ENCODE data around the gene ZNF883.
"Not testable (repeated sequence)": the region's sequence is repeated elsewhere in the genome, so short reads cannot be mapped to it uniquely, and the experiment has no call there.

The ZNF883 gene

DNA sequence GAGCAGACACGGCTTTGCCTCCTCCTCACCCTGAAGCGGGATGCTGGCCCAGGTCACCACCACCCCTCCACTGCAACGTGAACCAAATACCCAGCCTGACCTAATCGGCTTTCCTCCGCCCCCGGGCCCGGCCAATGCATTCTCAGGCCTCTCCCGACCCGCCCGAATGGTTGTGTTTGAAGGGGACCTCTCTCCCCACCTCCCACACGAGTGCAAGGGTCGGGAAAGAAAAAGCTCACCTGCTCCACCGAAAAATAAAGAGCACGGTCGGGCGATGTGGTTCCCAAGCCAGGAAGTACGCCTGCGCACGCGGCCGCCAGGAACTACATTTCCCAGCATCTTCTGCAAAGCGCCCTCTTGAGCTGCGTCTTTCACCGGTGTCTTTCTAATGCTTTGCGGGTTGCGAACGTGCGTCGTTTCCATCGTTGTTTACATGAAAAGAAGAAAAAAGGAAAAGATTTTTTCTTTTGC is at the start of gene ZNF883:
Gene ZNF883, minus strand, starts transcription at position 282 of the 471 bp plus-strand sequence.
- Histone ChIP-seq H3K27me3 (ENCODE audit: insufficient read depth, low read length) (no peaks in the 10 kb centered on the region), H3K4me1 (ENCODE audit: insufficient read depth, low read length) (no peaks in the 10 kb centered on the region), H3K9me3 (ENCODE audit: low read length) (peaks cover 9% of the 10 kb centered on the region)

DNA sequence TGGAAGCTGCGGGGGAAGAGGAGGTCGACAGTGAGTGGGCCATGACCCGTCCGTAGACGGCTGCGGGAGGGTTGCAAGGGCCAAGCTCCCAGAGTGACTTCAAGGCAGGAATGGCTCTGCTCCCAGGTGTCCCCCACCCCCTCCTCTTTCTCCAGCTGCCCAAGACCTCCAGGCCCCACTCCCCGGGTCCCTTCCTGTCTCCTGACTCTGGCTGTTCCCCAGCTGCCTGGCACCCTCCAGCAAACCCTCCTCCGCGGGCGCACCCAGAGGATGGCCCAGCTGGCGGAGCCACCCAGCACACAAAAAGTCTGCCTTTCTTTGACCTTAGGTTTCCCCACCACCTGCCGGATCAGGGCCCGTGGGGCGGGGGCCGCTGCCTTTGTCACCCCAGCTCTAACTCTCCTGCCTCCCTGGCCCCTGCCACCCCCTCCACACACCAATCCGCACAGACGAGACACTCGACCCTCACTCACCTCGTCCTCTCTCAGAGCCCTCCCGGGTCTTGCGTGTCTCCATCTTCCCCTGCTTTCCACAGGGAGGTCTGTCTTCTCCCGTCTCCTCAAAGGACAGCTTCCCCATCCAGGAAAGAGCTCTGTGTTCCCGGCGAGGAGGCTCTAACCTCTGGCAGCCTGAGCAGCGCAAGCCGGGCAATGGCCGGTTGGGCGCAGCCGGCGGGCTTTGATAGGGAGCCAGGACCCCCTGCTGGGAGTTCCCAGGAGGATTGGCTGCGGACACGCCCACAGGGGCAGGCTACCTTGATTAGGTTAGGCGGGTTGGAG is 49.3 kb upstream of the ZNF883 start:
- H3K36me3 ChIP-seq (ENCODE audit: insufficient read depth, low read length); H3K4me1 ChIP-seq (ENCODE audit: insufficient read depth, low read length); H3K4me3 ChIP-seq (ENCODE audit: low read length); H2AFZ ChIP-seq (ENCODE audit: low read depth, low read length): not testable (repeated sequence)
- Histone ChIP-seq H3K9me3 (ENCODE audit: low read length) (peaks cover 27% of the 10 kb centered on the region), H3K27me3 (ENCODE audit: insufficient read depth, low read length) (peaks cover 20% of the 10 kb centered on the region)

More for the DNA sequence above, at the start of gene ZNF883:
- Histone ChIP-seq H3K36me3 (ENCODE audit: insufficient read depth, low read length) (no peaks in the 10 kb centered on the region), H2AFZ (ENCODE audit: low read depth, low read length) (peak within 1 kb of the TSS; percentile 93), H3K4me3 (ENCODE audit: low read length) (peak within 1 kb of the TSS; percentile 50)

DNA sequence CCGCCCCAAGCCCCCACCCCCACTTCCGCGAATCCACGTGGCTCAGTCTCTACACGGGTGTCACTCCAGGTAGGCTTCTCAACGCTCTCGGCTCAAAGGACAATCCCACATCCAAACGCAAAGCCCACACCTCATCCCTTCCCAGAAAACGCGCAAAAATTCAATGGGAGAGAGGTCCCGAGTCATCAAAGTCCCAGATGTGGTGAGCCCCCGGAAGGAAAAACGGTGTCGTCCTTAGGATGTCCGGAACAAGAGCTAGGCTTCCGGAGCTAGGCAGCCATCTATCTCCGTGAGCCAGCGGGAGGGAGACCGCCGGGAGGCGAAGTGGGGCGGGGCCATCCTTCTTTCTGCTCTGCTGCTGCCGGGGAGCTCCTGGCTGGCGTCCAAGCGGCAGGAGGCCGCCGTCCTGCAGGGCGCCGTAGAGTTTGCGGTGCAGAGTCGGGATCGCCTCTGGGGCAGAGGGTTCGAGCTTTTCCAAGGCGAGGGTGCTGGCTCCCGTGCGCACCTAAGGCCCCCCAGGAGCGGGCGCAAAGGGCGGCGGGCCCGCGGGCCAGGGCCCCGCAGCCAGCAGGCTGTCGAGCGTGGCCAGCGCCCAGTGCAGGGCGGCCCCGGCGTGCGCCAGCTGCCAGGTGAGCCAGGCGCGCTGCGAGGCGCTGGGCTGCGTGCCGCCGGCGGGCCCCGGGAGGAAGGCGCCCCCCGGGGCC is 47.7 kb upstream of the ZNF883 start:
- H3K36me3 ChIP-seq (ENCODE audit: insufficient read depth, low read length); H3K4me1 ChIP-seq (ENCODE audit: insufficient read depth, low read length); H3K4me3 ChIP-seq (ENCODE audit: low read length); H2AFZ ChIP-seq (ENCODE audit: low read depth, low read length): not testable (repeated sequence)
- Histone ChIP-seq H3K9me3 (ENCODE audit: low read length) (peaks cover 31% of the 10 kb centered on the region), H3K27me3 (ENCODE audit: insufficient read depth, low read length) (peaks cover 20% of the 10 kb centered on the region)

DNA sequence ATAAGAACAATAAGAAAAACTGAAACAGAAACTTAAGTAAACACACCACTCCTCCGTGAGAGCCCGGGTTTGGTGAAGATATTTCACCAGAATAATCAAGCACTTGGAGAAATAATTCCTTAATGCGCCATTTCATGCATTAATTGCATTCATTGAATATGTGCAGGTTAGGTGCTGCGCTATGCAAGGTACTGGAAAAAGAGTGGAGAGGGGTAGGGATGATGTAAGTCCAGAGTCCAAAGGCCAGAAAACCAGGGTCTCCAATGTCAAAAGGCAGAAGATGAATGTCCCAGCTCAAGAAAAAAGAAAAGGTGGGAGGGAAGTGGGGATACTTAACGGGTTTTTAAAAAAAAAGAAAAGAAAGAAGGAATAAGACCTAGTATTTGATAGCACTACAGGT is 45.2 kb upstream of the ZNF883 start:
- Histone ChIP-seq H3K9me3 (ENCODE audit: low read length) (peaks cover 45% of the 10 kb centered on the region), H3K27me3 (ENCODE audit: insufficient read depth, low read length) (peaks cover 12% of the 10 kb centered on the region), H3K36me3 (ENCODE audit: insufficient read depth, low read length) (no peaks in the 10 kb centered on the region), H3K4me3 (ENCODE audit: low read length) (peak overlapping the region; percentile 66), H2AFZ (ENCODE audit: low read depth, low read length) (peak overlapping the region; percentile 63), H3K4me1 (ENCODE audit: insufficient read depth, low read length) (peaks cover 6% of the 10 kb centered on the region)

DNA sequence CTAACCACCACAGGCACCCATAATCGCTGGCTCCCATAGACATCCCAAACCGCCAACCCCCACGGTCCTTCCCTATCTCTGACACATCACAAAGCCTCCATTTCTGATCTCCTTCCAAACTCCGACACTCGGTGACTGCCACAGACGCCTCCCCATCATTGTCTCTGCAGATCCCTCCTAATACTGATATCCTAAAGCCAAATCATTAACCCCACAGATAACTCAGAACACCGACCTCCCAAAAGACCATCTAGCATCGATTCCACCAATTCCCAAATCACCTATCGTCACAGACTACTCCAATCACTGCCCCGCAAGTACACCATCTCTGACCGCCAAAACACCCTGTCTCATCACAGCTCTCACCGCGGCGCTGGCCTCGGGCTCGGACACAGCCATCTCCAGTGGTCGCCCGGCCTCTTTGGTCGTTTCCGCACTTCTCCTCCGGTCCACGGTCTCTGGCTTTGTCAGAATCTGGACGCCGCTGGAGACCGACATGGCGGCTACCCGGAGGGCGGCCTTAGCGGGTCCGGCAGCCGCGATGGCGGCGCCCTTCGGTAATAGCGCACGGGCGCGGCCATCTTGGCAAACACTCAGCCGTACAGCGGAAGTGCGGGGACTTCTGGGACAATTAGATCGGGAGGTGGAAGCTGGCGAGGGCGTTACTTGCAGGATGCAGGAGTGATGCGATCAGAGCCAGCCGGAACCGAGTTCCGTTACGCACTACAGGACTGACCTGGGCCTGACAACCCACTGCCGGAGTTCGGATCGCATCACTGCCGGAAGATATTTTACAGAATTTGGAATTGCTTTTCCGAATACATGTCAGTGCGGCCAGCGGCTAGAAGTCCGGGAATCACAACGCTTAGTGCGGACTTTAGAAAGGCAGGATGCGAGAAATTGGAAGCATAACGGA is 44.5 kb upstream of the ZNF883 start, which contains the start of gene ZFP37:
Gene ZFP37, minus strand, starts transcription at position 534 of the 916 bp plus-strand sequence. Its CDS starts 36 bp downstream, at position 498.
- Histone ChIP-seq H2AFZ (ENCODE audit: low read depth, low read length) (peak within 1 kb of the TSS; percentile 63), H3K4me3 (ENCODE audit: low read length) (peak within 1 kb of the TSS; percentile 66), H3K27me3 (ENCODE audit: insufficient read depth, low read length) (peaks cover 6% of the 10 kb centered on the region), H3K36me3 (ENCODE audit: insufficient read depth, low read length) (peaks cover 4% of the 10 kb centered on the region), H3K9me3 (ENCODE audit: low read length) (peaks cover 48% of the 10 kb centered on the region), H3K4me1 (ENCODE audit: insufficient read depth, low read length) (peaks cover 6% of the 10 kb centered on the region)

DNA sequence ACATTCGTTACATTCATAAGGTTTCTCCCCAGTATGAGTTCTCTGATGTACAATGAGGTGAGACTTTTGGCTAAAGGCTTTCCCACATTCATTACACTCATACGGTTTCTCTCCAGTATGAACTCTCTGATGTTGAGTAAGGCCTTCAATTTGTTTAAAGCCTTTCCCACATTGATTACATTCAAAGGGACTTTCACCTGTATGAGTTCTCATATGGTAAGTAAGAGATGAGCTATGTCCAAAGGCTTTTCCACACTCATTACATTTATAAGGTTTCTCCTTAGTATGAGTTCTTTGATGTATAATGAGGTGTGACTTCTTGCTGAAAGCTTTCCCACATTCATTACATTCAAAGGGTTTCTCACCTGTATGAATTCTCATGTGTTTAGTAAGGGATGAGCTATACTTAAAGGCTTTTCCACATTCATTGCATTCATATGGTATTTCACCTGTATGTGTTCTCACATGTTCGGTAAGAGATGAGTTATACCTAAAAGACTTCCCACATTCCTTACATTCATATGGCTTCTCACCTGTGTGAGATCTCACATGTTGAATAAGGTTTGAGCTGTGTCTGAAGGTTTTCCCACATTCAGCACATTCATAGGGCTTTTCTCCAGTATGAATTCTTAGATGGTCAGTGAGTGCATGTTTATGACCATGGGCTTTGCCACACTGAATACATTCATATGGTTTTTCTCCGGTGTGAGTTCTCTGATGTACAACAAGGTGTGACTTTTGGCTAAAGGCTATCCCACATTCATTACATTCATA is 31.1 kb upstream of the ZNF883 start:
- Histone ChIP-seq H3K27me3 (ENCODE audit: insufficient read depth, low read length) (no peaks in the 10 kb centered on the region), H3K9me3 (ENCODE audit: low read length) (peaks cover 83% of the 10 kb centered on the region), H3K4me3 (ENCODE audit: low read length) (no peak overlapping the region), H3K36me3 (ENCODE audit: insufficient read depth, low read length) (peaks cover 66% of the 10 kb centered on the region), H2AFZ (ENCODE audit: low read depth, low read length) (no peak overlapping the region), H3K4me1 (ENCODE audit: insufficient read depth, low read length) (no peaks in the 10 kb centered on the region)

DNA sequence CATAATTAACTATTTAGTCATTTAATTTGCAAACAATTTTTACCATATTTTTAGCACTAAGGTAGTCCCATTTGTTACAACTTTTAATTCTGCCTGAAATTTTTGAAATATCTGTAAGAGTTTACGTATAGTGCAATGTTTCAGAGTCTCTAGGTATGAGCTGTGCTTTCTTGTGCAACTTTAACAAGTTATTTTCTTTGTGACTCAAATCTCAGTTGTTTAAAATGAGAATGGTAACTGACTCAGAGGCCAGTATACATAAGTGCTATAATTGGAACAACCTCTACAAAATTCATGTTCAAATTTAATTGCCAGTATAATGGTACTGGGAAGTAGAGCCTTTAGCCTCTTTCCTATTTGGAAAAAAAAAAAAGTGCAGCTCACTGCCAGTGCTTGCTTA is 14.2 kb upstream of the ZNF883 start:
- no peak overlapping the region for H2AFZ ChIP-seq (ENCODE audit: low read depth, low read length)
- H3K9me3 ChIP-seq (ENCODE audit: low read length), result peaks cover 8% of the 10 kb centered on the region
- no peaks in the 10 kb centered on the region for H3K4me1 ChIP-seq (ENCODE audit: insufficient read depth, low read length)
- no peaks in the 10 kb centered on the region for H3K36me3 ChIP-seq (ENCODE audit: insufficient read depth, low read length)
- H3K27me3 ChIP-seq (ENCODE audit: insufficient read depth, low read length), result no peaks in the 10 kb centered on the region
- no peak overlapping the region for H3K4me3 ChIP-seq (ENCODE audit: low read length)

DNA sequence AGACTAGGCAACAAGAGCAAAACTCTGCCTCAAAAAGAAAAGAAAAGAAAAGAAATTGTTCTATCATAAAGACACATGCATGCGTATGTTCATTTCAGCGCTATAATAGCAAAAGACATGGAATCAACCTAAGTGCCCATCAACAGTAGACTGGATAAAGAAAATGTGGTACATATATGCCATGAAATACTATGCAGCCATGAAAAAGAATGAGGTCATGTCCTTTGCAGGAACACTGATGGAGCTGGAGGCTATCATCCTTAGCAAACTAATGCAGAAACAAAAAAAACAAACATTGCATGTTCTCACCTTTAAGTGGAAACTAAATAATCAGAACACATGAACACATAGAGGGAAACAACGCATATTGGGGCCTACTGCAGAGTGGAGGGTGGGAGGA is 6.3 kb upstream of the ZNF883 start:
- H2AFZ ChIP-seq (ENCODE audit: low read depth, low read length), result no peak overlapping the region
- H3K36me3 ChIP-seq (ENCODE audit: insufficient read depth, low read length), result no peaks in the 10 kb centered on the region
- peaks cover 2% of the 10 kb centered on the region for H3K9me3 ChIP-seq (ENCODE audit: low read length)
- no peak overlapping the region for H3K4me3 ChIP-seq (ENCODE audit: low read length)
- H3K27me3 ChIP-seq (ENCODE audit: insufficient read depth, low read length), result no peaks in the 10 kb centered on the region
- no peaks in the 10 kb centered on the region for H3K4me1 ChIP-seq (ENCODE audit: insufficient read depth, low read length)

DNA sequence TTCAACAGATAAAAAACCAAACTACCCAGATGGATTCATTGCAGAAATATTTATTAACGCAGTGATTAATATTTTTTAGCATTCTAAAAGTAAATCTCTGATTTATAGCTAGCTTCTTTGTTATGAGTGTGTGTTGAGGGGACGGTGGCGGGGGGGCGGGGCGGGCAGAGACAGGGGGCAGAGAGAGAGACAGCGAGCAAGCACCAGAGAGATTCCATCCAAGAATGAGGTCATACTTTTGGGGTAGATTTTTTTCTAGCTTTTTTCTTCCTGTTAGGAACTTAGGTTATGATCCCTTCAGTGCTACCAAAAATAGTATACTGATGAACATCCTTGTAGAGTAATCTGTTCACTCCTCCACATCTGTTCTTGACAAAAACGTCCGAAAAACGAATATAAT is 500 bp upstream of the ZNF883 start:
- Histone ChIP-seq H3K27me3 (ENCODE audit: insufficient read depth, low read length) (no peaks in the 10 kb centered on the region), H3K9me3 (ENCODE audit: low read length) (peaks cover 9% of the 10 kb centered on the region), H3K4me3 (ENCODE audit: low read length) (peak overlapping the region; percentile 50), H3K36me3 (ENCODE audit: insufficient read depth, low read length) (no peaks in the 10 kb centered on the region), H2AFZ (ENCODE audit: low read depth, low read length) (peak overlapping the region; percentile 93), H3K4me1 (ENCODE audit: insufficient read depth, low read length) (no peaks in the 10 kb centered on the region)

DNA sequence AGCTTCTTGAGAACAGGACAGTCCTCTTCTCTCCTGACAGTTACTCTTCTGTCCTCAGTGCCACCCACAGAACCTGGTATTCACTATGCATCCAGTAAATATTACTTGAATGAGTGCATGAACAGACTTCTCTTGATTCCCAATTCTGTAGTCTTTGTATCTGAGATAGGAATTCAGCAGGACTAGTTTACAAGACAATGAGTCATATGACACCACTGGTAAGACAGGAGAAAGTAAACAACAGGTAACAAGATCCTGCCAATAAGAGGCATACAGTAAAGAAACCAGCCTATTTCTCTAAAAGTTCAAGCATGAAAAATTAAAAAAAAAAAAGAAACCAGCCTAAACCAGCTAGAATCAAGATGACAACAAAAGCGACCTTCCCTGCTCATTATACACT is 6.2 kb downstream of the ZNF883 start:
- Histone ChIP-seq H3K9me3 (ENCODE audit: low read length) (peaks cover 33% of the 10 kb centered on the region), H3K4me3 (ENCODE audit: low read length) (no peak overlapping the region), H3K27me3 (ENCODE audit: insufficient read depth, low read length) (no peaks in the 10 kb centered on the region), H3K4me1 (ENCODE audit: insufficient read depth, low read length) (no peaks in the 10 kb centered on the region), H2AFZ (ENCODE audit: low read depth, low read length) (no peak overlapping the region), H3K36me3 (ENCODE audit: insufficient read depth, low read length) (peaks cover 7% of the 10 kb centered on the region)

DNA sequence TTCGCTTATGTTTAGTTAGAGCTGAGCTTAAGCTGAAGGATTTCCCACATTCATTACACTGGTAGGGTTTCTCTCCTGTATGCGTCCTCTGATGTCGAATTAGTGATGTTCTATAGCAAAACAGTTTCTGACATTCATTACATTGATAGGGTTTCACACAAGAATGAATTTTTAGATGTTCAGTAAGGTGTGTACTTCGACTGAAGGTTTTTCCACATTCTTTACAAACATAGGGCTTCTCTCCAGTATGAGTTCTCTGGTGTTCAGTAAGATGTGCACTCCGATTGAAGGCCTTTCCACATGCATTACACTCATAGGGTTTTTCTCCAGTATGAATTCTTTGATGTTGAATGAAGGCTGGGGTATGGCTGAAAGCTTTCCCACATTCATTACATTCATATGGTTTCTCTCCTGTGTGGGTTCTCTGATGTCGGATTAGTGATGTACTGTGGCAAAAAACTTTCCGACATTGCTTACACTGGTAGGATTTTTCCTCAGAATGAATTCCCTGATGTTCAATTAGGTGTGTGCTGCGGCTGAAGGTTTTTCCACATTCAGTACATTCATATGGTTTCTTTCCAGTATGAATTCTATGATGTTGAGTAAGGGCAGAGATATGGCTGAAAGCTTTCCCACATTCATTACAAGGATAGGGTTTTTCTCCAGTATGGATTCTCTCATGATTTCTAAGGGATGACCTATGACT is 14.6 kb downstream of the ZNF883 start:
- Histone ChIP-seq H3K4me3 (ENCODE audit: low read length) (no peak overlapping the region), H3K9me3 (ENCODE audit: low read length) (peaks cover 63% of the 10 kb centered on the region)

DNA sequence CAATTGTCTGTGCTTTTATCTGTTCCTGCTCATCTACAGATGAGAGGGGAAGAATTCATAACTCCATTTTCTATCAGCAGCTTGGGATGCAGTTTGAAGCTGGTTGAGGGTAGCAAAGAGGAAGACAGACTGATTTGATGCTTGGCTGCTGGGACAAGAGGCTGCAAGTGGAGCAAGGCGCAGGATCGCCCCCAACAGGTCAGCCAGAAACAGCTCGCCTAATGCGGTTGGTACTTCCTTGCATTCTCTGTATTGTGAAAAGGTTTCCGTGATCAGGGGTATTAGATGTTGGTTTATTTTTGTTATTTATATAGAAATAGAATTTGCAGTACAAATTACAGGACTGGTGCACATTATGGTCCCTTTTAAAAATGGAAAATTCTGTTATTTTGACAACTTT is 40.6 kb downstream of the ZNF883 start:
- H2AFZ ChIP-seq (ENCODE audit: low read depth, low read length), result no peak overlapping the region
- no peaks in the 10 kb centered on the region for H3K4me1 ChIP-seq (ENCODE audit: insufficient read depth, low read length)
- H3K27me3 ChIP-seq (ENCODE audit: insufficient read depth, low read length), result no peaks in the 10 kb centered on the region
- H3K4me3 ChIP-seq (ENCODE audit: low read length), result no peak overlapping the region
- no peaks in the 10 kb centered on the region for H3K36me3 ChIP-seq (ENCODE audit: insufficient read depth, low read length)
- peaks cover 3% of the 10 kb centered on the region for H3K9me3 ChIP-seq (ENCODE audit: low read length)

More for the DNA sequence above, 14.6 kb downstream of the ZNF883 start:
- Histone ChIP-seq H3K36me3 (ENCODE audit: insufficient read depth, low read length) (peaks cover 40% of the 10 kb centered on the region), H2AFZ (ENCODE audit: low read depth, low read length) (no peak overlapping the region), H3K4me1 (ENCODE audit: insufficient read depth, low read length) (no peaks in the 10 kb centered on the region), H3K27me3 (ENCODE audit: insufficient read depth, low read length) (no peaks in the 10 kb centered on the region)

Data from neuron (in vitro differentiated cells).